ENCODE data around the gene E2F1. TPM values are rescaled to one million over a fixed set of nuclear protein-coding genes. Genes with fewer than 3 reads are reported as not detected.

The E2F1 gene
- total RNA-seq, 3 donors from 2014 or later = 3.6 to 8.2 (median 4.1) TPM

GRCh38 chr20:33725607-33726264, 39.6 kb upstream of the E2F1 start:
- Histone ChIP-seq H3K9me3 (no peaks in the 10 kb centered on the region), H3K4me1 (ENCODE audit: low read depth) (peaks cover 1% of the 10 kb centered on the region), H3K36me3 (ENCODE audit: low read depth) (no peaks in the 10 kb centered on the region), H3K4me3 (no peak overlapping the region)
- intact Hi-C loops (cut with DNase I, micrococcal nuclease) = no loop called here
- DNase-seq = no peak
- ATAC-seq = no peak
- TF ChIP-seq CTCF (IDR thresholded peaks at IDR 0.05) = no peak

- no peak for ATAC-seq
- H3K9me3 ChIP-seq = no peaks in the 10 kb centered on the region
- H3K36me3 ChIP-seq (ENCODE audit: low read depth) = no peaks in the 10 kb centered on the region
- no peak for TF ChIP-seq CTCF (IDR thresholded peaks at IDR 0.05)
- peaks cover 7% of the 10 kb centered on the region for H3K4me1 ChIP-seq (ENCODE audit: low read depth)
- H3K4me3 ChIP-seq = no peak overlapping the region
- DNase-seq = peak in 1 of 3 donors; percentile 4
- intact Hi-C loops (cut with DNase I, micrococcal nuclease) = no loop called here
These were observed 38.4 kb upstream of the E2F1 start for GRCh38 chr20:33724439-33725094.

DNA sequence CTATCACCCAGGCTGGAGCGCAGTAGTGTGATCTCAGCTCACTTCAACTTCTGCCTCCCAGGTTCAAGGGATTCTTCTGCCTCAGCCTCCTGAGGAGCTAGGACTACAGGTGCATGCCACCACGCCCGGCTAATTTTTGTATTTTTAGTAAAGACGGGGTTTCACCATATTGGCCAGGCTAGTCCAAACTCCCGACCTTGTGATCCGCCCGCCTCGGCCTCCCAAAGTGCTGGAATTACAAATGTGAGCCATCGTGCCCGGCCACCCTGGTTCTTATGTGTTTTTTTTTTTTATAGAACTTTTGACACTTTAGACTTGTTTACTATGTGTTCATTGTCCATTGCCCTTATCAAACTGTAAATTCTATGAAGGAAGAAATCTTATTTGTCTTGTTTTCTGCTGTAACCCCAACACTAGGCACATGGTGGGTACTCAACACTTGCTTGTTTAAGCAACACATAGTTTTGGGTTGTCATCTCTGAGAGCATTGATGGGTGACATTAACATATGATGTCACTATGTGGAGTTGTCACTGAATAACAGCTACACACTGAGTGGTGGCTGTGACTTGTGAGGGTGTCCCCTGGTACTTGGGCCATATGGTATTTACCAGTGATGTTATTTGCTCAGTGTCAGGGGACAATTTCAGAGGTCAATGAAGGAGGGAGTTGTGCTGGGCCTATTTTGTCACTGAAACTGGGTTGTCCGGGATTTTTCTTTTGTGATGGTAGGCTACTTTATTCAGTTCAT, 35.4 kb upstream of the E2F1 start:
- H3K4me3 ChIP-seq = no peak overlapping the region
- H3K4me1 ChIP-seq (ENCODE audit: low read depth) = peaks cover 16% of the 10 kb centered on the region
- DNase-seq (no peak), ATAC-seq (no peak)
- intact Hi-C loops (cut with DNase I, micrococcal nuclease) = no loop called here
- H3K9me3 ChIP-seq = no peaks in the 10 kb centered on the region
- no peaks in the 10 kb centered on the region for H3K36me3 ChIP-seq (ENCODE audit: low read depth)
- no peak for TF ChIP-seq CTCF (IDR thresholded peaks at IDR 0.05)

- Histone ChIP-seq H3K36me3 (ENCODE audit: low read depth) (no peaks in the 10 kb centered on the region), H3K9me3 (no peaks in the 10 kb centered on the region), H3K4me3 (peak within 1 kb of the TSS; percentile 65), H3K4me1 (ENCODE audit: low read depth) (peaks cover 16% of the 10 kb centered on the region)
- intact Hi-C loops (cut with DNase I, micrococcal nuclease) = no loop called here
- ATAC-seq (peak; percentile 99), DNase-seq (peak; percentile 89 to 95 (median 89))
- peak; percentile 8 for TF ChIP-seq CTCF (IDR thresholded peaks at IDR 0.05)
These were observed 34.0 kb upstream of the E2F1 start, which contains the start of gene PXMP4 for GRCh38 chr20:33719989-33720709. Gene PXMP4 (minus strand): TSS chr20:33720310. CDS start chr20:33720207, 103 bp downstream.

DNA sequence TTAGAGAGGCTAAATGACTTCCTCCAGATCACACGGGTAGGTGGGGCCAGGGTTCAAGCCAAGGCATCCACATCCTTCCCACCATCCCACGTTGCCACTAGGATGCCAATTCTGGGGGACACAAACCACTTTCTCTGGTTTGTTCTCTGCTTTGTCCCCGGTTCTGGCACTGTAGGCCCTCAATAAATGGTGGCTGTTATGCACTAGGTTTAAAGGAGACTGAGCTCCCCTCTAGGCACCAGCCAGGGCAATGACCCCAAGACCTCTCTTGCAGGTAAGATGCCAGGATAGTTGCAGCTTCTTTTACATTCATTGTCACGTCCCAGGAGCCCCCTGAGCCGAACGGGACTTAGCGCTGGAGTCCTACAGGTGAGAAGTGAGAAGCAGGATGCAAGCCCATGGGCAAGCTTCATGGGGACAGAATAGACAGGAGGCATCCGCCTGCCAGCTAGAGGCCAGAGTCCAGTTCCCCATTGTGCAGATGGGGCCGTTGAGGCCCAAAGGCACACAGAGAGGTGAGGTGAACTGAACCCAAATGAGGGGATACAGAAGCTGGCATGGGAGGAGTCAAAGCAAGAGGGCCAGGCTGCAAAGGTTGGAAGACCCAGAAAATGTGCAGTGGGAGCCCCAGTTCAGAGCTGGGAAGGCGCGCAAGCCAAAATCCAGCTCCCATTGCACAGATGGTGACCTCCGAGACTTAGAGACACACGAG, 33.2 kb upstream of the E2F1 start:
- peaks cover 16% of the 10 kb centered on the region for H3K4me1 ChIP-seq (ENCODE audit: low read depth)
- no peaks in the 10 kb centered on the region for H3K36me3 ChIP-seq (ENCODE audit: low read depth)
- TF ChIP-seq CTCF (IDR thresholded peaks at IDR 0.05) = no peak
- ATAC-seq = peak; percentile 32
- H3K4me3 ChIP-seq = peak overlapping the region; percentile 65
- peak in 2 of 3 donors; percentile 34 to 48 for DNase-seq
- intact Hi-C loops (cut with DNase I, micrococcal nuclease) = no loop called here
- H3K9me3 ChIP-seq = no peaks in the 10 kb centered on the region
